GM12892 (cell line): ENCODE results near the gene MYLK.

Experiments
- DNase-seq: peaks from one replicate; pipeline ENCODE4 v3.0.0; 2011; ENCODE audit not compliant: insufficient read length
- FAIRE-seq: peaks from 2 replicates; lab custom pipeline; 2011; peaks lifted over from hg19 to GRCh38; lab: Jason Lieb, UNC
- POLR2A ChIP-seq: IDR thresholded peaks from 2 replicates; pipeline ENCODE4 v1.6.1; 2011; ENCODE audit warnings: low read depth, low read length, control low read depth
- POLR2AphosphoS5 ChIP-seq: IDR thresholded peaks from 2 replicates; pipeline ENCODE4 v1.6.1; 2011; ENCODE audit warnings: low read depth, low read length, control low read depth
- TAF1 ChIP-seq: IDR thresholded peaks from 2 replicates; pipeline ENCODE4 v1.6.1; 2011; ENCODE audit warnings: low read depth, mild to moderate bottlenecking, control low read depth, low read length, borderline replicate concordance

Gene MYLK

GRCh38 chr3:123869165-123869564 lies 15.0 kb downstream of the MYLK start:
- TF ChIP-seq POLR2AphosphoS5 (no peak), TAF1 (no peak), POLR2A (no peak)
- DNase-seq = no peak
- FAIRE-seq = no peak

- DNase-seq (no peak), FAIRE-seq (no peak)
- TF ChIP-seq POLR2AphosphoS5 = no peak
- no peak for TF ChIP-seq POLR2A
- TF ChIP-seq TAF1 = no peak
Measured at GRCh38 chr3:123864706-123865105, 19.4 kb downstream of the MYLK start.

- DNase-seq (no peak), FAIRE-seq (no peak)
- TF ChIP-seq TAF1 (no peak), POLR2AphosphoS5 (no peak), POLR2A (no peak)
Measured at GRCh38 chr3:123862152-123862551, 22.0 kb downstream of the MYLK start.

- DNase-seq = no peak
- TF ChIP-seq TAF1 (no peak), POLR2A (no peak), POLR2AphosphoS5 (no peak)
- no peak for FAIRE-seq
Measured at GRCh38 chr3:123861081-123861836, 22.9 kb downstream of the MYLK start.

- DNase-seq (no peak), FAIRE-seq (no peak)
- TF ChIP-seq TAF1 = no peak
- TF ChIP-seq POLR2AphosphoS5 = no peak
- no peak for TF ChIP-seq POLR2A
Measured at GRCh38 chr3:123859177-123859576, 25.0 kb downstream of the MYLK start.

GRCh38 chr3:123854905-123855304 lies 29.2 kb downstream of the MYLK start:
- FAIRE-seq = no peak
- DNase-seq = no peak
- TF ChIP-seq POLR2A = no peak
- no peak for TF ChIP-seq POLR2AphosphoS5
- TF ChIP-seq TAF1 = no peak

- DNase-seq (no peak), FAIRE-seq (no peak)
Measured at GRCh38 chr3:123853686-123854372, 30.3 kb downstream of the MYLK start.

GRCh38 chr3:123847209-123847608 lies 36.9 kb downstream of the MYLK start:
- DNase-seq (no peak), FAIRE-seq (no peak)
- no peak for TF ChIP-seq POLR2AphosphoS5
- TF ChIP-seq POLR2A = no peak
- no peak for TF ChIP-seq TAF1

More at GRCh38 chr3:123853686-123854372, 30.3 kb downstream of the MYLK start:
- no peak for TF ChIP-seq POLR2AphosphoS5
- TF ChIP-seq POLR2A = no peak
- TF ChIP-seq TAF1 = no peak

GRCh38 chr3:123843668-123844067 lies 40.5 kb downstream of the MYLK start:
- TF ChIP-seq POLR2A = no peak
- TF ChIP-seq TAF1 = no peak
- no peak for TF ChIP-seq POLR2AphosphoS5
- FAIRE-seq = no peak
- DNase-seq = no peak

GRCh38 chr3:123842711-123843110 lies 41.4 kb downstream of the MYLK start:
- DNase-seq = no peak
- no peak for FAIRE-seq
- TF ChIP-seq TAF1 (no peak), POLR2A (no peak), POLR2AphosphoS5 (no peak)

GRCh38 chr3:123841476-123842238 lies 42.5 kb downstream of the MYLK start:
- no peak for FAIRE-seq
- no peak for DNase-seq
- no peak for TF ChIP-seq POLR2AphosphoS5
- no peak for TF ChIP-seq POLR2A
- no peak for TF ChIP-seq TAF1
